Measurements from ENCODE around the gene ARMC2. TPM values are rescaled to one million over a fixed set of nuclear protein-coding genes. Genes with fewer than 3 reads are reported as not detected.
"Not testable (repeated sequence)": the region's sequence is repeated elsewhere in the genome, so short reads cannot be mapped to it uniquely, and the experiment has no call there.

ARMC2 gene
- total and polyA plus RNA-seq, 8 donors: 7.8 to 30.0 (median 24.9) TPM

GRCh38 chr6:108811490-108811889, 36.7 kb upstream of the ARMC2 start:
- H3K4me1 ChIP-seq: no peaks in the 10 kb centered on the region
- TF ChIP-seq CTCF (IDR thresholded peaks at IDR 0.05): no peak
- no peak overlapping the region for H3K27ac ChIP-seq
- no peak overlapping the region for H3K4me3 ChIP-seq
- no peaks in the 10 kb centered on the region for H3K36me3 ChIP-seq
- peaks cover 0 to 1% of the 10 kb centered on the region in 2 donors for H3K9me3 ChIP-seq
- H3K27me3 ChIP-seq: no peaks in the 10 kb centered on the region
- ATAC-seq: no peak
- DNase-seq: no peak
- intact Hi-C loops (cut with DNase I): no loop called here

GRCh38 chr6:108813218-108813617, 35.0 kb upstream of the ARMC2 start:
- not testable (repeated sequence) for H3K4me3 ChIP-seq

GRCh38 chr6:108817276-108817675, 30.9 kb upstream of the ARMC2 start:
- H3K27ac ChIP-seq; intact Hi-C loops (cut with DNase I); DNase-seq; ATAC-seq; H3K9me3 ChIP-seq; H3K4me3 ChIP-seq; H3K36me3 ChIP-seq; H3K4me1 ChIP-seq; H3K27me3 ChIP-seq: not testable (repeated sequence)

More at GRCh38 chr6:108813218-108813617, 35.0 kb upstream of the ARMC2 start:
- DNase-seq; H3K9me3 ChIP-seq; ATAC-seq; H3K36me3 ChIP-seq; H3K4me1 ChIP-seq; H3K27ac ChIP-seq; H3K27me3 ChIP-seq; intact Hi-C loops (cut with DNase I): not testable (repeated sequence)

GRCh38 chr6:108820006-108820405, 28.2 kb upstream of the ARMC2 start:
- Histone ChIP-seq H3K27ac (no peak overlapping the region), H3K4me3 (no peak overlapping the region), H3K4me1 (no peaks in the 10 kb centered on the region), H3K27me3 (no peaks in the 10 kb centered on the region), H3K9me3 (peaks cover 0 to 12% of the 10 kb centered on the region in 2 donors), H3K36me3 (no peaks in the 10 kb centered on the region)
- intact Hi-C loops (cut with DNase I): no loop called here
- TF ChIP-seq CTCF (IDR thresholded peaks at IDR 0.05): no peak
- ATAC-seq (no peak), DNase-seq (no peak)

- intact Hi-C loops (cut with DNase I): no loop called here
- H3K36me3 ChIP-seq: no peaks in the 10 kb centered on the region
- DNase-seq: no peak
- peaks cover 0 to 19% of the 10 kb centered on the region in 2 donors for H3K9me3 ChIP-seq
- no peaks in the 10 kb centered on the region for H3K27me3 ChIP-seq
- ATAC-seq: no peak
- no peak for TF ChIP-seq CTCF (IDR thresholded peaks at IDR 0.05)
- no peaks in the 10 kb centered on the region for H3K4me1 ChIP-seq
- H3K4me3 ChIP-seq: no peak overlapping the region
- no peak overlapping the region for H3K27ac ChIP-seq
These were observed 25.8 kb upstream of the ARMC2 start for GRCh38 chr6:108822401-108822800.

GRCh38 chr6:108825326-108825725, 22.9 kb upstream of the ARMC2 start:
- H3K4me3 ChIP-seq: no peak overlapping the region
- intact Hi-C loops (cut with DNase I): no loop called here
- no peaks in the 10 kb centered on the region for H3K36me3 ChIP-seq
- H3K27ac ChIP-seq: no peak overlapping the region
- no peak for TF ChIP-seq CTCF (IDR thresholded peaks at IDR 0.05)
- H3K27me3 ChIP-seq: no peaks in the 10 kb centered on the region
- H3K9me3 ChIP-seq: peaks cover 0 to 16% of the 10 kb centered on the region in 2 donors
- no peaks in the 10 kb centered on the region for H3K4me1 ChIP-seq
- no peak for ATAC-seq
- no peak for DNase-seq
